Breast epithelium (tissue), 3 donors: ENCODE data around the gene PFDN1.

Experiments used
- CTCF ChIP-seq, 3 donors: fragments of 450-650 bp; IDR thresholded peaks; one replicate each; pipeline ENCODE4 v1.5.1; 2016 to 2017; ENCODE audit warnings: antibody characterized with exemption in 3 of 3, mild to moderate bottlenecking in 3 of 3, moderate library complexity in 3 of 3
- POLR2A ChIP-seq: fragments of 450-650 bp; IDR thresholded peaks from one replicate; pipeline ENCODE4 v1.6.1; 2016; ENCODE audit warnings: antibody characterized with exemption, mild to moderate bottlenecking, moderate library complexity

GRCh38 chr5:140249536-140249935, 53.4 kb downstream of the PFDN1 start:
- TF ChIP-seq CTCF (IDR thresholded peaks at IDR 0.05): no peak
- no peak for TF ChIP-seq POLR2A
